LoVo (cell line): ENCODE results near the gene CDKN2A.
A peak's percentile ranks its signal among the peaks of the same experiment; 100 is the strongest.

Source experiments
- DNase-seq: peaks from one replicate; pipeline ENCODE4 v3.0.0-alpha.2; 2016; ENCODE audit warnings: low spot score

Gene CDKN2A

DNA sequence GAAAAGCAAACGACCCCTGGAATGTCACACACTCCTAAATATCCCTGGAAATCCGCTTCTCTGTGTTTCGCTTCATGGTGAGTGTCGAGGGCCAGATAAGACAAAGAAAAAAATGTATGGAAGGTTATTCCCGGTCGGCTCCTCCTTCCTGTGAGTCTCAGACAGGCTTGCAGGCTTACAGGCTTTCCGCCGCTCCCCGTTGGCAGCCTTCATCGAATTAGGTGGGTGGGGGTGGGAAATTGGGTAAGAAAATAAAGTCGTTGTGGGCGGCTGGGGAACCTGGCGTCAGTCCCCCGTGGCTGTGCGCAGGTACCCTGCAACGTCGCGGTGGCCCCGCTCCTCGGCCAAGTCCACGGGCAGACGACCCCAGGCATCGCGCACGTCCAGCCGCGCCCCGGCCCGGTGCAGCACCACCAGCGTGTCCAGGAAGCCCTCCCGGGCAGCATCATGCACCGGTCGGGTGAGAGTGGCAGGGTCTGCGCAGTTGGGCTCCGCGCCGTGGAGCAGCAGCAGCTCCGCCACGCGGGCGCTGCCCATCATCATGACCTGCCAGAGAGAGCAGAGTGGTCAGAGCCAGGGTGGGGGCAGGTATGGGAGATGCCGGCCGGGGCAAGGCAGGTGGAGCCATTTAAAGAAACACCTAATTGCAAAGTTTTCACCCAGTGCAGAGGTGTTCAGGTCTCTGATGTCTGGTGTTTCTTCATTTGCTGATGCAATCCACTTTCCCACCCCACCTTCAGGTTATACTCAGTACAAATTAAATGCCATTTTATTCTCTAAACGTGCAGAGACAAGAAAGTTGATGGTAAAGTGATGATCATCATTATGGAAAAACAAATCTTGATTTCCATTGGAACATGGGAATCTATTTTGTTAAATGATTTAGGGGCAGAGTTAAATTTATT is 11.8 kb upstream of the CDKN2A start:
- DNase-seq, result no peak

DNA sequence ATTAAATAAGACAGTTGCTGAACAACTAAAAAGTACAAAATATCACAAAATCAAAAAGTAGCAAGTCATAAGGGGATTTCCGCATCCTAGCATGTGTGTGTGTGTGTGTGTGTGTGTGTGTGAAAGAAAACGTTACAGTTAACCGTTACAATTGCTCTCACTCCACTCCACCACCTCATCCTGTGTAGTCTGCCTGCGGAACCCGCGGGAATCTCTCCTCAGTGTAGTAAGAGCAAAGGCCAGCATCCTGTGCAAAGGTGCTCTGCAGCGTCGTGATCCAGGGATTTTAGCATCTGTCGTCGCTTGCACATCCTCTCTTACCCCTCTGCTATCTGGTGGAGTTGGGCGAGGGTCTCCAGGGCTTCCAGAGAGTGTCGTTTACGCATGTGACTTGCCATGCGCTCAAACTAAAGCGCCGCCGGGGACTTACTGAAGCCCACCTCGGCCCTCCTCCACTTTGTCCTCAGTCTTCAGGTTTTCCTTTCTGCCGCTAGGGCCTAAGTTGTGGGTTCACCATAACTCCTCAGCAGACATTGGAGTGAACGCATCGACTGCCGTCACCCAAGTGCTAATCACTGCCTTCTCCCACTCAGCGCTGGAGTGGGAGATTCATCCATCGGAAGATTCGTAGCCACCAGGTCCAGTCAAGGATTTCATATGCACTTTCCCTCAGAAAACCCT is 11.0 kb upstream of the CDKN2A start:
- DNase-seq, result no peak

- DNase-seq, result no peak
These were observed 7.8 kb upstream of the CDKN2A start for GRCh38 chr9:22002038-22002437.

GRCh38 chr9:21998026-21998425 is 3.8 kb upstream of the CDKN2A start:
- DNase-seq, result no peak

GRCh38 chr9:21997480-21997879 is 3.3 kb upstream of the CDKN2A start:
- DNase-seq, result no peak

DNA sequence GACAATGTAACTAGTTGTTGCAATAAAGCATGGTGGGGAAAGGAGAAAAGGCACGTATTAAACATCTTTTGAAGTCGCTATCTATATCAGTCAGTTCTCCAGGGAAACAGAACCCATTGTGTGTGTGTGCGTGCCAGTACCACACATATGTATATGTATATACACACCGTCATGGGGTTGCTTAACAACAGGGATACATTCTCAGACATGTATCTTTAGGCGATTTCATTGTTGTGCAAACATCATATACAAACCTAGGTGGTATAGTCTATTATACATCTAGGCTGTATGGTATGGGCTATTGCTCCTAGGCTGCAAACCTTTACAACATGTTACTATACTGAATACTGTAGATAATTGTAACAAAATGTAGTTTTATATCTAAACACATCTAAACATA is 2.7 kb upstream of the CDKN2A start:
- no peak for DNase-seq

DNA sequence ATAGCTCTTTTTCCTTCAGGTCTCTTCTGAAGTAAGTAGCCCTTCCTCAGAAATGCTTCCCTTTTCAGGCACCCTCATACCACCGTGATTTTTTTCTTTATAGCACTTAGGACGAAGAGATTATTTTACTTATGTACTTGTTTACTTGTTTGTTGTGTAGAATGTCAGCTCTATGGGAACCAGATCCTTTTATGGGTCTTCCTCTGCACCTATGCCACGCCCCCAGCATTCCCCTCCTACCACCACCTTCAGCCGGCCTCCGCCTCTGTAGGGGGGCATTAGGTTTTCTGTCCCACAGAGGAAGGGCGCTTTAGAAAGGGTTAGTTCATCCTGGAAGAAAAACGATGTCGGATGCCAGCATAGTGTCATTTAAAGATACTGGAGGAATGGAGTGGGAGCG is 2.2 kb upstream of the CDKN2A start:
- no peak for DNase-seq

- DNase-seq, result peak; percentile 52
These were observed 1.6 kb upstream of the CDKN2A start for GRCh38 chr9:21995666-21996398.

- DNase-seq, result peak; percentile 85
These were observed 944 bp upstream of the CDKN2A start for GRCh38 chr9:21995006-21995665.

DNA sequence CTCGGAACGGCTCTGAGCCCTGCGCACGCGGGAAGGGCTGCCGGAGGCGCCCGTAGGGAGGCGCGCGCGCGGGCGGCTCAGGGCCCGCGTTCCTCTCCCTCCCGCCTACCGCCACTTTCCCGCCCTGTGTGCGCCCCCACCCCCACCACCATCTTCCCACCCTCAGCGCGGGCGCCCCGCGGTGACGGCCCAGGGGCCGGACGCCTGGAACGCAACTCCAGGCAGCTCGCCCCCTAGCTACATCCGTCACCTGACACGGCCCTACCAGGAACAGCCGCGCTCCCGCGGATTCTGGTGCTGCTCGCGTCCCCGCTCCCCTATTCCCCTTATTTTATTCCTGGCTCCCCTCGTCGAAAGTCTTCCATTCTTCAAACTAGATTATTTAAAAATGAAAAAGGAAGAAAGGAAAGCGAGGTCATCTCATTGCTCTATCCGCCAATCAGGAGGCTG is 389 bp upstream of the CDKN2A start, which contains the start of gene CDKN2B-AS1:
CDKN2B-AS1 (plus strand) TSS at position 236 of the 450 bp plus-strand sequence.
- DNase-seq, result peak; percentile 57

DNA sequence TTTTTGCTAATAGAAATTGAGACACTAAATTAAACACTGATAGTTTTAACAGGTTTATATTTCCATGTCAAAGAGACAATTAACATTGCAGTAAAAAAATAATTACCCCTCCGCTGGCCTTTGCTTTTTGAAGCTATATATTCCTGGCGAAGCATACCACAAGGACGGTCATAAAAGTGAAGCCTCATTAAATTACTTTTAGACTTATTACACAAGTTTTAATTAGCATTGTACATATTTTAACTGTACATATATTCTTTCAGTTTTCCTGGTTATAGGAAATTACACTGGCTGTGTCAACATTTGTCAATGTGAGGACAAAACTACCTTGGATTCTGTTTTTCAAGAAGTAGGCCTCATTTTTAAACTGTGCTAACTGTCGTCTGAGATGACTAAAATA is 1.2 kb downstream of the CDKN2A start:
- DNase-seq, result no peak

GRCh38 chr9:21991072-21991959 is 2.9 kb downstream of the CDKN2A start:
- DNase-seq, result no peak

- DNase-seq, result no peak
These were observed 4.6 kb downstream of the CDKN2A start for GRCh38 chr9:21989440-21990189.

- no peak for DNase-seq
These were observed 5.9 kb downstream of the CDKN2A start for GRCh38 chr9:21988056-21988990.

DNA sequence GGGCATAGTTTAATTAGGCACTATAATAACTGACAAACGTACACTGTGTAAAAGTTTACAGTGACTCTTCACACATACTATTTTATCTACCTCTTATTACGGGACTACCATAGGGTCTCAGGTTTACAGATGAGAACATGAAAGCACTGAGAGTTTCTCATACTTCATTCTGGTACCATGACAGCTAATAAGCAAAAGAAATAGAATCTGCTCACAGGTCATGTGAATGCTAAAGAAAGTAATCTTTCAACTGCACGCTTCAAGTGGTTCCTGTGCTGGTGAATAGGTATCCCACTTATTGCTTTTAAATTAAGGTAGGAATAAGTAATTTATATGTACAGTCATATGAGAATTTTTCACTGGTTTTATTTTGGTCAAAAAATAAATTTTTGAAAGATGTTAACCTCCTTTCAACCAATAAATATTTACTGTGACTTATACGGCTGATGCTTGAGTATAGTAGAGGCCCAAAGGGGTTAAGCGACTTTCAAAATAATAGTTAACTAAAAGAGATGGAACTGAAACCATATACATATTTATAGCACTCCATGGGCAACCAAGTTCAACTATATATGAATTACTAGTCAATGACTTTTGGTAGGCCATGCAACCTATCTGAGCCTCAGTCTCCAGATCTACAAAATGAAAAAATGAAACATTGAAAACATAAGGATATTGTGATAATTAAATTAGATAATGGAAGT is 8.1 kb downstream of the CDKN2A start:
- DNase-seq, result no peak

GRCh38 chr9:21984101-21984500 is 10.1 kb downstream of the CDKN2A start:
- DNase-seq, result no peak

- no peak for DNase-seq
These were observed 10.6 kb downstream of the CDKN2A start for GRCh38 chr9:21983561-21983935.

- no peak for DNase-seq
These were observed 11.2 kb downstream of the CDKN2A start for GRCh38 chr9:21982861-21983560.
